HuH-7.5 (cell line): ENCODE data around the gene LIN54.
"Not testable (repeated sequence)": the region's sequence is repeated elsewhere in the genome, so short reads cannot be mapped to it uniquely, and the experiment has no call there.

Source experiments
- DNase-seq: peaks from one replicate; pipeline ENCODE4 v3.0.0; 2011; ENCODE audit warnings: low spot score

LIN54 gene

GRCh38 chr4:83010522-83011318 is at the start of gene LIN54:
Gene LIN54 (minus strand): TSS chr4:83010823. CDS start chr4:82984844, 25,979 bp downstream.
- peak; percentile 58 for DNase-seq

GRCh38 chr4:83054928-83055327 is 44.3 kb upstream of the LIN54 start:
- DNase-seq = peak; percentile 5

DNA sequence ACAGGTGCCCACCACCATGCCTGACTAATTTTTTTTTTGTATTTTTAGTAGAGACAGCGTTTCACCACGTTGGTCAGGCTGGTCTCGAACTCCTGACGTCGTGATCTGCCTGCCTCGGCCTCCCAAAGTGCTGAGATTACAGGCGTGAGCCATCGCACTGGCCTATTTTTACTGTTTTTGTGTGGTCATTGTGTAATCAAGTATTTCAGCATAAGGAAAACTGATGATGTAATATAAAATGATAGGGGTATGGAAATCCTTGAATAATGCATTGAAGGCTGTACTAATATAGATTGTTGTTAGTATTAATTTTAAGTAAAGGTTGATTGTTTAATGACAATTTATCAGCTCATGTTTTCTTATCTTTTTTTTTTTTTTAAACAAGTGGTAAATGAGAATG is 38.2 kb upstream of the LIN54 start:
- DNase-seq = not testable (repeated sequence)

- no peak for DNase-seq
Observed at GRCh38 chr4:83046693-83047473, 36.3 kb upstream of the LIN54 start.

DNA sequence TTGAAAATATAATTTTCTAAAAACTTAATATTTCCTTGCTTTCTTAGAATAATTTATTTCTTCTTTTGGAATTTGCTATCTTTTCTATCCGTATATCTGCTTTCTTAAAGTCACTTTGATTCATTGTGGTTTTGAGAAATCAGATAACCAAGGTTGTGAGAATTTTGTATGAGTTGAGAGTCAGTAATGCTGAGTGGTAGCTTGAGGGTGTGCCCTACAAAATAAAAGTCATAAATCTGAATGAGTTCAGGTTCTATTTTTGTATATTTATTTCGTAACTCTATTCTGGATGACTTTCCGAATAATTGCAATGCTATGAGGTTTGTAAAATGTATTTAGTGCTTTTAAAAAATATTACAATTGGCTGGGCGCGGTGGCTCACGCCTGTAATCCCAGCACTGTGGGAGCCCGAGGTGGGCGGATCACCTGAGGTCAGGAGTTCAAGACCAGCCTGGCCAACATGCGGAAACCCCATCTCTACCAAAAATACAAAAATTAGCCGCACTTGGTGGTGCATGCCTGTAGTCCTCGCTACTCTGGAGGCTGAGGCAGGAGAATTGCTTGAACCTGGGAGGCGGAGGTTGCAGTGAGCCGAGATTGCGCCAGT is 33.3 kb upstream of the LIN54 start:
- DNase-seq = no peak

DNA sequence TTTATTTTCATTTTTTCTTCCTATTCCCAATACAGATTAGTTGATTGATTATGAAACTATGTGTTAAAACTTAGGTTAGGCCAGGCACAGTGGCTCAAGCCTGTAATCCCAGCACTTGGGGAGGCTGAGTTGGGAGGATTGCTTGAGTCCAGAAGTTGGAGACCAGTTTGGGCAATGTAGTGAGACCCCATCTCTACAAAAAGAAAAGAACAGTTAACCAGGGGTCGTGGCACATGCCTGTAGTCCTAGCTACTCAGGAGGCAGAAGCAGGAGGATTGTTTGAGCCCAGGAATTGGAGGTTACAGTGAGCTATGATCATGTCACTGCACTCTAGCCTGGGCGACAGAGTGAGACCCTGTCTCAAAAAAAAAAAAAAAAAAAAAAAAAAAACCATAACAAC is 32.5 kb upstream of the LIN54 start:
- not testable (repeated sequence) for DNase-seq

DNA sequence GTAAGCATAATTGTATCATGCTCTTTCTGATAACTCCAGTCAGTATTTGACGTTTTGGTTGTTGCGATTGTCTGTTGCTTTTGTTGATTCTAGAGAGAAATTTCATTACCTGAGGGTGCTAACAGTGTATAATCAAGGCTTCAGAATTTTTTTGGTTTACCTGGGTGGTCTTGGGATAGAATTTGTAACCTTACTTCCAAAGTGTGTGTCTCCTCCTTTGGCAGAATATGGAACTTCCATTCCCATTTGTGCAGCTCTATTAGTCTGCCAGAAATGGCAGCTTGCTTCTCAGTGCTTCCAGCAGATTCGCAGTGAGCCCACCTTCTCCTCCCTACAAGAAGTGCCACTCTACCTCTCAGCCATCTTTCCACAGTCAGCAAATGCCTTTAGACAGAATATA is 29.6 kb upstream of the LIN54 start:
- DNase-seq = no peak

- no peak for DNase-seq
Observed at GRCh38 chr4:83036991-83037665, 26.5 kb upstream of the LIN54 start.

DNA sequence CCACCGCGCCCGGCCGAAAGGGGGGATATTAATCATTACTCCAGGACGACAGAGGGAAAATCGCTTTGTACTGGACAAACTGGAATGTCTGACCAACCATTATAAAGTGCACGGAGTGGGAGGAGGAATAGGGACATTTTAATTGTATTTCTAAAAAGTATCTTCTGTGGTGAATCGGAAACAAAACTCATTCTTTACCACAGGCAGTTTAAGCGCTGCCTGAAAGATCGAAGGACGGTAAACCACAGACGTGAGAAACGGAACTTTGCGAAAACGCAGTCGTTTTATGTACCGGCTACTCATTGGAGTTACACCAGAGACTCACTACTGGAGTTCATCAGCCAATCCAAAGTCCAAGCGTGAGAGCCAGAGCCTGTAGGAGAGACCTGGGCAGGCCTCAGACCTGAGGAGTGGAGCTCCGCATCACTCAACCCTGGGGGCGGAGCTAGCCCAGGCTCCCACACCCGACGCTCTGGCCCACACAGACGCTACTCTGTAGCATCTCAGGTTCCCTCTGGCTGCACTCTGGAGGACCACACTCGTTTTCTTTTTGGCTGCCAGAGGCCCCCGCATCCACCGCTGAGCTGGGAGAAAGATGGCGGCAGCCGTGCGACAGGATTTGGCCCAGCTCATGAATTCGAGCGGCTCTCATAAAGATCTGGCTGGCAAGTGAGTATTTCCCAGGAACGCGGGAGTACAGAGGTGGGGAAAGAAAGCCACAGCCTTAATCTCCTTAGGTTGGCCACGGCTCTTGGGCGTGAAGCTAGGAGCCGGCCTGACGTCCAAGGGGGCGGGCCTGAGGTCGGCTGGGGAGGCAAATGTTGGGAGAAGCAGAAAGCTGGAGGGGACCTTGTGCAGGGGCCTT is 24.2 kb upstream of the LIN54 start, which contains the start of gene COPS4:
Gene COPS4, plus strand, starts transcription at position 554 of the 865 bp plus-strand sequence. Its CDS starts 42 bp downstream, at position 596.
- DNase-seq = peak; percentile 65

DNA sequence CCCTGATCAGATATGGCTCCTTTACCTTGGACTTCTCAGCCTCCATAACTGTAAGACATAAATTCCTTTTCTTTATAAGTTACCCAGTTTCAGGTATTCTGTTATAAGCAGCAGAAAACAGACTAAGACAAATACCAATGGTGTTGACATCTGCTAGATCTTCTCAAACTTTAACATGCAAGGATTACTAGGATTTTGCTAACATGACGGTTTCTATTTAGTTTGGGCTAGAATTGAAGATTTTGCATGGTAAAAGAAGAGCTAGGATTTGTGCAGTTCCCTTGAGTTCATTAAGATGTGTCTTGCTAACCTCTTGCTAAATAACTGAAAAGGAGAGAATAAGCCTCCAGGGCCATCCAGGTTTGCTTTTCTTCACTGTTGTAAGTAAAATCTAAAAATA is 19.1 kb upstream of the LIN54 start:
- DNase-seq = no peak

DNA sequence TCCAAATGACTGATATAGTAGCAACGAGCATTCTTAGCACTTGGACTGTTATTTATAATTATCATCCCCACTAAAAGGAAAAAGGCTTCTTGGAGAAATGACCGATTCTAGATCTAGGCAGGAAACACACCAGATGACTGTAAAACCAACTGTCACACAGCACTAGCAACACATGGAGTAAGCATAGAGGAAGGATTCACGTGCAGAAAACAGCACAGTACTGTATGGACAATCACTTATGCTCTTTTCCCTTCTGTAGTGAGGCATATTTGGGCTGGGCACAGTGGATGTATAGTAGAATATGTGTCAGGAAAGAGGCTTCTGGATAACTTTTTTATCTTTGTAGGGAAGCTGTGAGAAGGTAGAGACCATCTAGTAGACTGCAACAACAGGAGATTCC is 18.4 kb upstream of the LIN54 start:
- no peak for DNase-seq

DNA sequence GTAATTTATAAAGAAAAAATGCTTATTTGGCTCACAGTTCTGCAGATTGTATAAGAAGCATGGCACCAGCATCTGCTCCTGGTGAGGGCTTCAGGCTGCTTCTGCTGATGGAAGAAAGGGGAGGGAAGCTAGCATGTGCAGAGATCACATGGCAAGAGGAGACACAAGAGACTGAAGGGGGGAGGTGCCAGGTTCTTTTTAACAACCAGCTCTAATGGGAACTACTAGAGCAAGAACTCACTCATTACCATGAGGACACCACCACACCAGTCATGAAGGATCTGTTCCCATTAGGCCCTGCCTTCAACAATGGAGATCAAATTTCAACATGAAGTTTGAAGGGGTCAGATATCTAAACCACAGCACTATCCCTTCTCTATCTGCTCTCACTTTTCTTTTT is 14.9 kb upstream of the LIN54 start:
- no peak for DNase-seq

DNA sequence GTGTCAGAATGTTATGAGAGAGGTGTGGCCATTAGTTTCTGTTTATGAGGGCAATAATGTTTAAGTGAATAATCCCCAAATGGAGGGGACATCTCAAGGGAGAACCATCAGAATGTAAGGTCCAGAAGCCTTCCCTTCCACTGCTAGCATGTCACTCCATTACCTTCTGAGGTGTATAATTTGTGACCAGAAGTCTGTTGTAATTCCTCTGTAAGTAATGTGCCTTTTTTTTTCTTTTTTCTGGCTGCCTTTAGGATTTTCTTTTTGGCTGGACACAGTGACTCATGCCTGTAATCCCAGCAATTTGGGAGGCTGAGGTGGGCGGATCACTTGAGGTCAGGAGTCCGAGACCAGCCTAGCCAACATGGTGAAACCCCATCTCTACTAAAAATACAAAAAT is 13.6 kb upstream of the LIN54 start:
- no peak for DNase-seq

GRCh38 chr4:83023599-83023998 is 13.0 kb upstream of the LIN54 start:
- DNase-seq = not testable (repeated sequence)

GRCh38 chr4:83022724-83023450 is 12.3 kb upstream of the LIN54 start:
- no peak for DNase-seq

DNA sequence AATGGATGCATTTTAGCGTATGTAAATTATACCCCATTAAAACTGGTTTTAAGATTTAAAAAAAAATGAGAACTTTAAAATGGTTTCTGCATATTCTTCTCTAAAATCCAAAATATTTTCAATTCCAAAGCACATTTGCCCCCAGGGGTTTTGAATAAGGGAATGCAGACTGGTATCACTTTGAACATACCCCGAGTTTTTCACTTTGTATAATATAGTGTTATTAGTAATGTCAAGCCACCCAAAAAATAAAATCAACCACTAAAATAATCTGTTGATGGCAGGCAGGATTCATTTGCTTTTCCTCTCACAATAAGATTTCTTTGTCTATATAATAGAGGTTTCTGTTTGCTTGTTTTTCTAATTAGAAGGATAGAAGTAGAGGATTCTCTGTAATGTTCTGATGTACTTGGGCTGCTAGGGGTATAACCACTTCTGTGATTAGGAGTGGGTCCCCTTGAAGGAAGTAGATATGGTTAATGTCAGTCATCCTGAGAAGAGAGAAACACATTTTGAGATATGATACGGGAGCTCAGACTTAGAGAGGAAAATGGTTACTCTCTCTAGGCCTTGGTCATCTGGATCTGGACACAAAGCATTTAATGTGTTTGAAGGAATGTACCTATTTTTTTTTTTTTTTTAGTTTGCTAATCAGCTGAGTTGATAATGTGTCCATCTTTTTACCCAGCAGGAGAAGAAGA is 9.3 kb upstream of the LIN54 start:
- no peak for DNase-seq

DNA sequence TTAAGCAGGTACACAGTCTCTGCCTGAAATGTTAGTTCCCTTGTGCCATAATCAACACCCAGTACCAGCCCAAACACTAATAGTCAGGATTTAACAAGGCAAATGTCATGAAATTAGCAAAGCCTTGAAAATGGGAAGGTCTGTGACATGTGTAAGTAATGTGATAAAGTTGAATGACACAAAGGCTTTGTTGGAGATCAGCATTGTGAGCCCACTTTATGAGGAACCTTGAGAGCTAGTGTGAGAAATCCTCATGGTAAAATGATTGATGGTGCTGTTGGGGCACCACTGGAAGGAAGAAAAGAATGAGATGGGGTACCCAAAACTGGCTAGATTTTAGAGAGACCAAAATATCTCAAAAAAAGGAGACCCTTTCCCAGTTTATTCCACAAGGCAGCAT is 3.3 kb upstream of the LIN54 start:
- no peak for DNase-seq

- no peak for DNase-seq
Observed at GRCh38 chr4:83013420-83013867, 2.8 kb upstream of the LIN54 start.

DNA sequence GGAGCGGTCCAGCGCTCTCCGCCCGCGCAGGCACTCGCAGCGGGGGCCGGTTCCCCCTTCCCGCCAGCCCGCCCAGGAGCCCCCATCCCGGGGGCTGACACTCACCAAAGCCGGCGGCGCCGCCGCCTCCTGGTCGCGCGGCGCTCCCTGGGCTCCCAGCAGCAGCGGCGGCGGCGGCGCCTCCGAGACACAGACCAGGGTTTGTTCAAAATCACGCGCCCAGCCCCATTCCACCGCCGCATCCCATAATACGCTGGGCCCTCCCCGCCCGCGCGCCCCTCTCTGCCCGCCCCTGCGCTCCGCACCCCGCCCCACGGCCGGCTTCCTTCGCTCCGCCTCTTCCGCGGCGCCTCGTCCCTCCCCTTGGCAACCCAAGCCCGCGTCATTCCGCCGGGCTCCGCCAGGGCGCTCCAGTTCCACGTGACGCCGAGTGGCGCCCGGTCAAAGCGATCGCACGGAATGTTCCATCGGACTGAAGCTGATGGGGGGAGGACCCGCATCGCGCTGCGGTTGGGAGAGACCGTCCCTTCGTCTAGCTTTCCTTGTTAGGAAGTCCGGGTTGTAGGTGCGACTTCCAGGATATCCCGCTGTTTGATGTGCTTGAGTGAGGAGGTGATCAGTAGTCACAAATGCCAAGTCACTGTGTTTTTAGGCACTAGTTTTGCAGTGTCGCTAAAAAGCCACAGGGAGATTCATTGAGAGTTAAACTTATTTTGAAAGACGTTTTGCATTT is 2.2 kb upstream of the LIN54 start:
- peak; percentile 76 for DNase-seq
